ENCODE data around the gene CD27.

DNA sequence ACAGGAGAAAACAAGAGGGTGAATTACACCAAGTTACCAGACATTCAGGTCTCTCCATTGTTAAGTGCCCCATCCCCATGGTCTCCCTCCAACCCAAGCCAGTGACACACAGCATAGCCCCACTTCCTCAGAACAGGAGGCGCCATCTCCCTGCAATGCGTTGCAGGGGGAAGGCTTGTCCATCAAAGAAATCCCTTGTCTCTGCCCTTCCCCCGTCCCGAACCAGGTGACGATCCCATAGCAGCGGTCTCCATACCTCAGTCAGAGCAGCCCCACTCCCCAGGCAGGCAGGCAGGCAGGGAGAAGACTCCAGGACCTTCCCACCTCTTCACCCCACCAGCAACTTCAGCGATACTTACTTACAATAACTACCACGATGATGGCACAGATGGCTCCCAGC, 19.8 kb downstream of the CD27 start:
- TF ChIP-seq CTCF (IDR thresholded peaks at IDR 0.05) (no peak), POLR2A (IDR thresholded peaks at IDR 0.05) (no peak)
